ENCODE results near the gene CDH1.

- TF ChIP-seq, protein P1, sequence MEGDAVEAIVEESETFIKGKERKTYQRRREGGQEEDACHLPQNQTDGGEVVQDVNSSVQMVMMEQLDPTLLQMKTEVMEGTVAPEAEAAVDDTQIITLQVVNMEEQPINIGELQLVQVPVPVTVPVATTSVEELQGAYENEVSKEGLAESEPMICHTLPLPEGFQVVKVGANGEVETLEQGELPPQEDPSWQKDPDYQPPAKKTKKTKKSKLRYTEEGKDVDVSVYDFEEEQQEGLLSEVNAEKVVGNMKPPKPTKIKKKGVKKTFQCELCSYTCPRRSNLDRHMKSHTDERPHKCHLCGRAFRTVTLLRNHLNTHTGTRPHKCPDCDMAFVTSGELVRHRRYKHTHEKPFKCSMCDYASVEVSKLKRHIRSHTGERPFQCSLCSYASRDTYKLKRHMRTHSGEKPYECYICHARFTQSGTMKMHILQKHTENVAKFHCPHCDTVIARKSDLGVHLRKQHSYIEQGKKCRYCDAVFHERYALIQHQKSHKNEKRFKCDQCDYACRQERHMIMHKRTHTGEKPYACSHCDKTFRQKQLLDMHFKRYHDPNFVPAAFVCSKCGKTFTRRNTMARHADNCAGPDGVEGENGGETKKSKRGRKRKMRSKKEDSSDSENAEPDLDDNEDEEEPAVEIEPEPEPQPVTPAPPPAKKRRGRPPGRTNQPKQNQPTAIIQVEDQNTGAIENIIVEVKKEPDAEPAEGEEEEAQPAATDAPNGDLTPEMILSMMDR (IDR thresholded peaks at IDR 0.05) = no peak
- no peak for TF ChIP-seq POLR2A (IDR thresholded peaks at IDR 0.05)
These were observed 531 bp upstream of the CDH1 start for GRCh38 chr16:68736561-68736960.
